DOHH2 (cell line): ENCODE results near the gene CHSY1.
A peak's percentile ranks its signal among the peaks of the same experiment; 100 is the strongest.

Experiments
- H3F3A ChIP-seq: fragments of 200-600 bp; sonication (generic), shearing (Covaris generic); 2 replicates; pipeline ENCODE4 v1.6.0; 2016; ENCODE audit warnings: antibody characterized with exemption, mild to moderate bottlenecking; ENCODE audit not compliant: control insufficient read depth, insufficient read depth
- H3K27ac ChIP-seq: fragments of 200-600 bp; sonication (generic); 2 replicates; pipeline ENCODE4 v1.5.1; 2014; ENCODE audit warnings: low read depth, mild to moderate bottlenecking, low read length, moderate library complexity
- H3K27me3 ChIP-seq: fragments of 200-600 bp; sonication (generic); 2 replicates; pipeline ENCODE4 v1.6.1; 2014; ENCODE audit warnings: mild to moderate bottlenecking, low read length, mixed read lengths; ENCODE audit not compliant: control insufficient read depth
- H3K36me3 ChIP-seq: fragments of 200-600 bp; sonication (generic); 2 replicates; pipeline ENCODE4 v1.6.1; 2014; ENCODE audit warnings: mild to moderate bottlenecking, low read length, moderate library complexity, mixed read lengths; ENCODE audit not compliant: control insufficient read depth
- H3K4me1 ChIP-seq: fragments of 200-600 bp; sonication (generic); 2 replicates; pipeline ENCODE4 v1.6.1; 2014; ENCODE audit warnings: mild to moderate bottlenecking, low read length, mixed read lengths; ENCODE audit not compliant: control insufficient read depth
- H3K4me2 ChIP-seq: fragments of 200-600 bp; sonication (generic); 2 replicates; pipeline ENCODE4 v1.6.0; 2014; ENCODE audit warnings: mild to moderate bottlenecking, low read length, moderate library complexity
- H3K4me3 ChIP-seq: fragments of 200-600 bp; sonication (generic); 2 replicates; pipeline ENCODE4 v1.5.1; 2014; ENCODE audit warnings: mild to moderate bottlenecking, low read length, mixed read lengths
- H3K79me2 ChIP-seq: fragments of 200-600 bp; sonication (generic); 2 replicates; pipeline ENCODE4 v1.6.1; 2014; ENCODE audit warnings: mild to moderate bottlenecking, low read length, mixed read lengths; ENCODE audit not compliant: control insufficient read depth
- H3K9me2 ChIP-seq: fragments of 200-600 bp; sonication (generic); replicated peaks from 2 replicates; pipeline ENCODE4 v1.6.1; 2014; ENCODE audit warnings: mild to moderate bottlenecking, low read length, mixed read lengths; ENCODE audit not compliant: control insufficient read depth
- H3K9me3 ChIP-seq: fragments of 200-600 bp; sonication (generic); 2 replicates; pipeline ENCODE4 v1.6.1; 2014; ENCODE audit warnings: antibody characterized with exemption, low read length, mixed read lengths; ENCODE audit not compliant: control insufficient read depth, insufficient read depth
- H4K20me1 ChIP-seq: fragments of 200-600 bp; sonication (generic); 2 replicates; pipeline ENCODE4 v1.6.0; 2014; ENCODE audit warnings: low read depth, mild to moderate bottlenecking, antibody characterized with exemption, low read length, moderate library complexity; ENCODE audit not compliant: control insufficient read depth, insufficient read depth
- EZH2phosphoT487 ChIP-seq: fragments of 200-600 bp; sonication (generic); IDR thresholded peaks from 2 replicates; pipeline ENCODE4 v1.6.1; 2017; ENCODE audit warnings: borderline replicate concordance, mild to moderate bottlenecking, antibody characterized with exemption, low read length, moderate library complexity, mixed read lengths
- TF ChIP-seq, protein P1 (sequence below): fragments of 200-600 bp; sonication (generic); IDR thresholded peaks from one replicate; pipeline ENCODE4 v1.5.1; 2014; ENCODE audit warnings: antibody characterized with exemption, mild to moderate bottlenecking, low read depth, low read length; ENCODE audit not compliant: poor library complexity, severe bottlenecking

The CHSY1 gene

DNA sequence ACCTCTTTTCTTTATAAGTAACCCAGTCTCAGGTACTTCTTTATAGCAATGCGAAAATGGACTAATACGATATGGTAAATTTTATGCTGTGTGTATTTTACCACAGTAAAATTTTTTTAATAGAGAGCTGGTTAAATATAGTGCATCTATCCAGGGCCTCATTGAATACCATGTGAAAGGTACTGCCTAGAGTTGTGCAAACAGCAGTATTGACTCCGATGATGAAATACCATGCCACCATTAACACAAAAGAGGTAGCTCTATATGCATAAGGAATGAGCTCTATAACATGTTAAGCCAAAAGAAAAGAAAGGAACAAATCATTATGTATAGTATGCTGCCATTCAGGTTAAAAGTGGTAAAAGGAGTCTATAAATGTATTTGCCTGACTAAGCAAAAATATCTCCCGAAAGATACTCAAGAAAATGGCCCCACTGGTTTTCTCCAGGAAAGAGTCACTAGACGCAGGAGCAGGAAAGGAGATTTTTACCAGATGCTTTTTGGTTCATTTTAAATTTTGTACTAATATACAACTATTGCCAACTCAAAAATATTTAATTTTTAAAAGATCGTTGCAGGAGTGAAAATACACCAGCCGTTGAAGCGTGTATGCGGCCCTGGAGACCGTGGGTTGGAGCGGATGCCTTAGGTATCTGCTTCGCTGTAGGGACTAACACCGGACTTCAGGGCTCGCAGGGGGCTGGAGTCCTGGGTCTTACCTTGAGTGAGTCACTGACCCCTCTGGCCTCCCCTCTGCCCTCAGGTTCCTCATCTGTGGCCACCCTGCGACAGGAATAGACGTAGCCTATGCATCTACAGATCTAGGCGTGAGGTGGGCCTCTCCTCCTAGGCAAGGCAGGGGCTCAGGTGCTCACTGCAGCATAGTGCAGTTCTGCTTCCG is 120.1 kb downstream of the CHSY1 start:
- H3K9me2 ChIP-seq = no peaks in the 10 kb centered on the region
- H3F3A ChIP-seq = peaks cover 9% of the 10 kb centered on the region
- no peak overlapping the region for H3K4me2 ChIP-seq
- H3K9me3 ChIP-seq = peaks cover 3% of the 10 kb centered on the region; the same call in 1 of the 2 replicates
- TF ChIP-seq EZH2phosphoT487 = no peak
- TF ChIP-seq, protein P1, sequence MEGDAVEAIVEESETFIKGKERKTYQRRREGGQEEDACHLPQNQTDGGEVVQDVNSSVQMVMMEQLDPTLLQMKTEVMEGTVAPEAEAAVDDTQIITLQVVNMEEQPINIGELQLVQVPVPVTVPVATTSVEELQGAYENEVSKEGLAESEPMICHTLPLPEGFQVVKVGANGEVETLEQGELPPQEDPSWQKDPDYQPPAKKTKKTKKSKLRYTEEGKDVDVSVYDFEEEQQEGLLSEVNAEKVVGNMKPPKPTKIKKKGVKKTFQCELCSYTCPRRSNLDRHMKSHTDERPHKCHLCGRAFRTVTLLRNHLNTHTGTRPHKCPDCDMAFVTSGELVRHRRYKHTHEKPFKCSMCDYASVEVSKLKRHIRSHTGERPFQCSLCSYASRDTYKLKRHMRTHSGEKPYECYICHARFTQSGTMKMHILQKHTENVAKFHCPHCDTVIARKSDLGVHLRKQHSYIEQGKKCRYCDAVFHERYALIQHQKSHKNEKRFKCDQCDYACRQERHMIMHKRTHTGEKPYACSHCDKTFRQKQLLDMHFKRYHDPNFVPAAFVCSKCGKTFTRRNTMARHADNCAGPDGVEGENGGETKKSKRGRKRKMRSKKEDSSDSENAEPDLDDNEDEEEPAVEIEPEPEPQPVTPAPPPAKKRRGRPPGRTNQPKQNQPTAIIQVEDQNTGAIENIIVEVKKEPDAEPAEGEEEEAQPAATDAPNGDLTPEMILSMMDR = no peak
- no peaks in the 10 kb centered on the region for H4K20me1 ChIP-seq
- H3K27ac ChIP-seq = no peak overlapping the region
- H3K4me3 ChIP-seq = no peak overlapping the region
- H3K79me2 ChIP-seq = no peaks in the 10 kb centered on the region
- H3K27me3 ChIP-seq = peaks cover 4% of the 10 kb centered on the region; the same call in 1 of the 2 replicates
- H3K4me1 ChIP-seq = peaks cover 58% of the 10 kb centered on the region
- H3K36me3 ChIP-seq = no peaks in the 10 kb centered on the region

DNA sequence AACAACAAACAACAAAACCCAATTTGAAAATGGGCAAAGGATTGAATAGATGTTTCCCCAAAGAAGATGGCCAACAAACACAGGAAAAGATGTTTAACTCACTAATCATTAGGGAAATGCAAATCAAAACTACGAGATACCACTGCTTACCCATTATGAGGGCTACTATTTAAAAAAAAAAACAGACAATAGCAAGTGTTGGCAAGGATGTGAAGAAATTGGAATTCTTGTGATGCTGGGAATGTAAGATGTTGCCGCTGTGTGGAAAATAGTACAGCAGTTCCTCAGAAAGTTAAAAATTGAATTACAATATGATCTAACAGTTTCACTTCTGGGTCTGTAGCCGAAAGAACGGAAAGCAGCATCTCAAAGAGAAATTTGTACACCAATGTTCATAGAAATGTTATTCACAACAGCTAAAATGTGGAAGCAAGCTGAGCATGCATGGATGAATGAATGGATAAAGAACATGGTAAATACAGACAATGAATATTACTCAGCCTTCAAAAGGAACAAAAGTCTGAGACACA is 121.9 kb downstream of the CHSY1 start:
- H3K9me2 ChIP-seq = no peaks in the 10 kb centered on the region
- H4K20me1 ChIP-seq = no peaks in the 10 kb centered on the region
- H3K79me2 ChIP-seq = no peaks in the 10 kb centered on the region
- H3K4me2 ChIP-seq = peak overlapping the region; percentile 24; the same call in 1 of the 2 replicates
- no peak for TF ChIP-seq EZH2phosphoT487
- TF ChIP-seq, protein P1 = no peak
- H3K4me1 ChIP-seq = peaks cover 64% of the 10 kb centered on the region
- no peaks in the 10 kb centered on the region for H3K27me3 ChIP-seq
- H3K9me3 ChIP-seq = peaks cover 3% of the 10 kb centered on the region; the same call in 1 of the 2 replicates
- no peak overlapping the region for H3K4me3 ChIP-seq
- peaks cover 12% of the 10 kb centered on the region for H3F3A ChIP-seq
- H3K36me3 ChIP-seq = no peaks in the 10 kb centered on the region
- H3K27ac ChIP-seq = no peak overlapping the region

DNA sequence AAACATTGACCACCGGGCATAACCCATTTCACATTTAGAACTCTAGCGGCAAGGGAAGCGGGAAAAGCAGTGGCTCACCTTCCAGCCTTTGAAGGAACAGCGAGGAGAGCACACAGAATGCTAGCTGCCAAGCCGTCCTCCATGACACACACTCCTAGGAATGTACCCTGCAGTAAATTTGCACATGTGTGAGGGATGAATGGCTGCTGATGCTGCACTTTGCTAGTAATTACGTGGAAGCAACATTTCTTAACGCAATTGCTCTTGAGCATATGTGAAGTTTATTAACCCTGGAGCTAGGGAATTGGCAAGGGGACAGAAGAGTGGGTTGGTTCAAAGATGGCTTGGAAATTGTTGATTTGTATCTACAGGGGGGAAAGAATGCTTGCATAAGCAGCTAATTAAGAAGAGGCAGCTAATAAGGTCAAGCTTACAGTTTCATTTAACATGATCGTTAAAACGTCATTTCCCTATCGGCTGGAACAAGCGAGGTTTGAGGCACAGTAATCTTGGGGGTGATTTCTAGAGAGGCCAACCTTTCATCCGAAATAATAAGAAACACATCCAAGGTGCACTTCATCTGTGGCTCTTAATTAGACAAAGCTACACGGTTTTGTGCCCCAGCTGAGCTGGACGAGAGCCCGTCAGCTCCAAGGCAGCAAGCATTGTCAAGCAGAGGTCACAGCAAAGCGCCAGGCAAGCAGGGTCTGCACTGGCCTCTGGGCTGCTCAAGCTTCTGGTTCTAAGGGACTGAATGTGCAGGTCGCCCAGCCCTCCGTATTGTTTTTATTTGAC is 123.4 kb downstream of the CHSY1 start:
- Histone ChIP-seq H3F3A (peaks cover 15% of the 10 kb centered on the region), H3K9me3 (no peaks in the 10 kb centered on the region), H3K4me3 (peak overlapping the region; percentile 75), H3K9me2 (no peaks in the 10 kb centered on the region), H3K79me2 (no peaks in the 10 kb centered on the region), H3K36me3 (no peaks in the 10 kb centered on the region), H3K4me1 (peaks cover 60% of the 10 kb centered on the region), H3K27ac (peak overlapping the region; percentile 92), H3K27me3 (no peaks in the 10 kb centered on the region), H4K20me1 (no peaks in the 10 kb centered on the region), H3K4me2 (peak overlapping the region; percentile 99)
- TF ChIP-seq, protein P1 = no peak
- TF ChIP-seq EZH2phosphoT487 = no peak
